ENCODE results near the gene INTS1.

INTS1 gene

GRCh38 chr7:1511444-1512422 lies 7.5 kb upstream of the INTS1 start:
- H3K4me3 ChIP-seq (ENCODE audit: low read depth, low read length), result no peak overlapping the region
- no peak for DNase-seq (ENCODE audit: low read depth)

GRCh38 chr7:1510780-1511154 lies 6.6 kb upstream of the INTS1 start:
- no peak overlapping the region for H3K4me3 ChIP-seq (ENCODE audit: low read depth, low read length)
- no peak for DNase-seq (ENCODE audit: low read depth)

GRCh38 chr7:1509226-1509625 lies 5.0 kb upstream of the INTS1 start:
- no peak overlapping the region for H3K4me3 ChIP-seq (ENCODE audit: low read depth, low read length)
- DNase-seq (ENCODE audit: low read depth), result no peak

GRCh38 chr7:1508277-1508758 lies 4.1 kb upstream of the INTS1 start:
- no peak for DNase-seq (ENCODE audit: low read depth)

GRCh38 chr7:1505731-1506550 lies 1.8 kb upstream of the INTS1 start:
- DNase-seq (ENCODE audit: low read depth), result no peak
- no peak overlapping the region for H3K4me3 ChIP-seq (ENCODE audit: low read depth, low read length)

More at GRCh38 chr7:1508277-1508758, 4.1 kb upstream of the INTS1 start:
- H3K4me3 ChIP-seq (ENCODE audit: low read depth, low read length), result no peak overlapping the region

- no peak for DNase-seq (ENCODE audit: low read depth)
- H3K4me3 ChIP-seq (ENCODE audit: low read depth, low read length), result peak overlapping the region; percentile 97
Observed at GRCh38 chr7:1503390-1503789, 799 bp downstream of the INTS1 start.

- H3K4me3 ChIP-seq (ENCODE audit: low read depth, low read length), result peak overlapping the region; percentile 97
- DNase-seq (ENCODE audit: low read depth), result no peak
Observed at GRCh38 chr7:1502845-1503244, 1.3 kb downstream of the INTS1 start.

- no peak overlapping the region for H3K4me3 ChIP-seq (ENCODE audit: low read depth, low read length)
Observed at GRCh38 chr7:1501487-1502270, 2.5 kb downstream of the INTS1 start.

GRCh38 chr7:1500064-1500807 lies 4.0 kb downstream of the INTS1 start:
- no peak for DNase-seq (ENCODE audit: low read depth)
- no peak overlapping the region for H3K4me3 ChIP-seq (ENCODE audit: low read depth, low read length)

More at GRCh38 chr7:1501487-1502270, 2.5 kb downstream of the INTS1 start:
- no peak for DNase-seq (ENCODE audit: low read depth)

- H3K4me3 ChIP-seq (ENCODE audit: low read depth, low read length), result no peak overlapping the region
- no peak for DNase-seq (ENCODE audit: low read depth)
Observed at GRCh38 chr7:1499367-1500029, 4.7 kb downstream of the INTS1 start.

- no peak overlapping the region for H3K4me3 ChIP-seq (ENCODE audit: low read depth, low read length)
- DNase-seq (ENCODE audit: low read depth), result no peak
Observed at GRCh38 chr7:1498370-1499305, 5.6 kb downstream of the INTS1 start.

- H3K4me3 ChIP-seq (ENCODE audit: low read depth, low read length), result no peak overlapping the region
- no peak for DNase-seq (ENCODE audit: low read depth)
Observed at GRCh38 chr7:1497293-1497927, 6.8 kb downstream of the INTS1 start.

- H3K4me3 ChIP-seq (ENCODE audit: low read depth, low read length), result no peak overlapping the region
- DNase-seq (ENCODE audit: low read depth), result no peak
Observed at GRCh38 chr7:1496531-1497292, 7.5 kb downstream of the INTS1 start.

- no peak for DNase-seq (ENCODE audit: low read depth)
- no peak overlapping the region for H3K4me3 ChIP-seq (ENCODE audit: low read depth, low read length)
Observed at GRCh38 chr7:1495564-1496242, 8.5 kb downstream of the INTS1 start.

- no peak overlapping the region for H3K4me3 ChIP-seq (ENCODE audit: low read depth, low read length)
- no peak for DNase-seq (ENCODE audit: low read depth)
Observed at GRCh38 chr7:1494866-1495563, 9.2 kb downstream of the INTS1 start.
